ENCODE results near the gene SCAI.

The SCAI gene

DNA sequence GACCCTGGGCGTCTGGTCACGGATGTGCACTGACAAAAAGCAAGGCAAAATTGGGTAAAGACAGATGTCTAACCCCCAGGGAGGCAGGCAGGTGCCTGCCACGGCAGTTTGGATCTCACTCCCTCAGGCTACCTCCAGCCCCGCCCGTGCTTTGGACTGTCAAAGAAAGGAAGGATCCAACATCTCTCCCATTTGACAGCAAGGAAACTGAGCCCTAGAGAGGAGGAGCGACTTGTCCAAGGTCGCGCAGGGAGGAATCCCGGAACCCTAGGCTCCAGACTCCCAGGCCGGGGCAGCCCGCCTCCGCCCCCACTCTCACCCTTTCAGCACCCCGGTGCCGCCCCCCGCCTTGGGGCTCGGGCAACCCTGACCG, 202.8 kb downstream of the SCAI start:
- TF ChIP-seq NFIC (IDR thresholded peaks at IDR 0.05) (0 out of 2 replicates have a peak, but pooled peaks have one; percentile 5), YY1 (IDR thresholded peaks at IDR 0.05; ENCODE audit: low read depth) (no peak)

DNA sequence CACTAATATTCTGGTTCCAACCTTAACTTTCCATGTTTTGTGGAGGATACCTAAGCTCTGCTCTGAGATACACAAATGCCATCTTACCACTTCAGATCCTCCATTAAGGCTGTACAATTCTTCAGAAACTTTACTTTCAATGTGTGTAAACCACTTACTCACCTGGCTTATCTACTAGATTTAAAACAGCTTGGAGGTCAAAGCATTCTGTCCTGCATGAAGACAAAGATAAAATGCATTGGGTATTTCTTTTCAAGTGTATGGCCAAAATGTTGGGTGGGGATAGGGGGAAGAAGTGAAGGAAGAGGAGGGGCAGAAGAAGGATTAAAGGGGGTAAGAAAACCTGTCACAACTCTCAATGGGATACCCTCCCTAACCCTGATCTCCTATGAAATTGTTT, 203.4 kb downstream of the SCAI start:
- TF ChIP-seq ZBTB7A (IDR thresholded peaks at IDR 0.05; ENCODE audit: low read depth), result no peak
- TF ChIP-seq, protein P1, sequence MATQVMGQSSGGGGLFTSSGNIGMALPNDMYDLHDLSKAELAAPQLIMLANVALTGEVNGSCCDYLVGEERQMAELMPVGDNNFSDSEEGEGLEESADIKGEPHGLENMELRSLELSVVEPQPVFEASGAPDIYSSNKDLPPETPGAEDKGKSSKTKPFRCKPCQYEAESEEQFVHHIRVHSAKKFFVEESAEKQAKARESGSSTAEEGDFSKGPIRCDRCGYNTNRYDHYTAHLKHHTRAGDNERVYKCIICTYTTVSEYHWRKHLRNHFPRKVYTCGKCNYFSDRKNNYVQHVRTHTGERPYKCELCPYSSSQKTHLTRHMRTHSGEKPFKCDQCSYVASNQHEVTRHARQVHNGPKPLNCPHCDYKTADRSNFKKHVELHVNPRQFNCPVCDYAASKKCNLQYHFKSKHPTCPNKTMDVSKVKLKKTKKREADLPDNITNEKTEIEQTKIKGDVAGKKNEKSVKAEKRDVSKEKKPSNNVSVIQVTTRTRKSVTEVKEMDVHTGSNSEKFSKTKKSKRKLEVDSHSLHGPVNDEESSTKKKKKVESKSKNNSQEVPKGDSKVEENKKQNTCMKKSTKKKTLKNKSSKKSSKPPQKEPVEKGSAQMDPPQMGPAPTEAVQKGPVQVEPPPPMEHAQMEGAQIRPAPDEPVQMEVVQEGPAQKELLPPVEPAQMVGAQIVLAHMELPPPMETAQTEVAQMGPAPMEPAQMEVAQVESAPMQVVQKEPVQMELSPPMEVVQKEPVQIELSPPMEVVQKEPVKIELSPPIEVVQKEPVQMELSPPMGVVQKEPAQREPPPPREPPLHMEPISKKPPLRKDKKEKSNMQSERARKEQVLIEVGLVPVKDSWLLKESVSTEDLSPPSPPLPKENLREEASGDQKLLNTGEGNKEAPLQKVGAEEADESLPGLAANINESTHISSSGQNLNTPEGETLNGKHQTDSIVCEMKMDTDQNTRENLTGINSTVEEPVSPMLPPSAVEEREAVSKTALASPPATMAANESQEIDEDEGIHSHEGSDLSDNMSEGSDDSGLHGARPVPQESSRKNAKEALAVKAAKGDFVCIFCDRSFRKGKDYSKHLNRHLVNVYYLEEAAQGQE (IDR thresholded peaks at IDR 0.05; ENCODE audit: low read depth), result no peak
- no peak for TF ChIP-seq FOXM1 (IDR thresholded peaks at IDR 0.05; ENCODE audit: borderline replicate concordance, low read depth)
- TF ChIP-seq TCF12 (IDR thresholded peaks at IDR 0.05; ENCODE audit: low read depth), result no peak
- TF ChIP-seq EP300 (IDR thresholded peaks at IDR 0.05; ENCODE audit: borderline replicate concordance), result no peak
- TF ChIP-seq, protein P2, sequence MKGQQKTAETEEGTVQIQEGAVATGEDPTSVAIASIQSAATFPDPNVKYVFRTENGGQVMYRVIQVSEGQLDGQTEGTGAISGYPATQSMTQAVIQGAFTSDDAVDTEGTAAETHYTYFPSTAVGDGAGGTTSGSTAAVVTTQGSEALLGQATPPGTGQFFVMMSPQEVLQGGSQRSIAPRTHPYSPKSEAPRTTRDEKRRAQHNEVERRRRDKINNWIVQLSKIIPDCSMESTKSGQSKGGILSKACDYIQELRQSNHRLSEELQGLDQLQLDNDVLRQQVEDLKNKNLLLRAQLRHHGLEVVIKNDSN (IDR thresholded peaks at IDR 0.05), result no peak
- no peak for TF ChIP-seq TEAD4 (IDR thresholded peaks at IDR 0.05)
- no peak for TF ChIP-seq TAF1 (IDR thresholded peaks at IDR 0.05; ENCODE audit: low read depth)
- TF ChIP-seq EGR1 (IDR thresholded peaks at IDR 0.05), result no peak

DNA sequence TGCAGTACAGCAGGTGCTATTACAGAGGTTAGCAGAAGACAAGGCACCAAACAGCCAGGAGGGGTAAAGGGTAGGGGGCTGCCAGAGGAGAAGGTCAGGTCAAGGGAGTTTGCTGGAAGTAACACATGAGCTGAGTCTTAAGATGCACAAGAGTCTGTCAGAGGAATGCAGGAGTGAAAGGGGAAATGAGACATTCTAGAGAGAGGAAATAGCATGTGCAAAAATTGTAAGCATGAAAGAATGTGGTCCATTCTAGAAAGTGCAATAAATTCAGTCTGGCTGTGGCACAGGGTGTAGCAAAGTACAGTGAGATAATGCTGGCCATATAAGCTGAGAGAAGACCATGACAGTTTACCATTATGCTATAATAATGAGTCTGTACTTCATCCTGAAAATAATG, 209.0 kb downstream of the SCAI start:
- no peak for TF ChIP-seq FOXM1 (IDR thresholded peaks at IDR 0.05; ENCODE audit: borderline replicate concordance, low read depth)
- TF ChIP-seq, protein P3, sequence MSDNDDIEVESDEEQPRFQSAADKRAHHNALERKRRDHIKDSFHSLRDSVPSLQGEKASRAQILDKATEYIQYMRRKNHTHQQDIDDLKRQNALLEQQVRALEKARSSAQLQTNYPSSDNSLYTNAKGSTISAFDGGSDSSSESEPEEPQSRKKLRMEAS (IDR thresholded peaks at IDR 0.05), result no peak
- TF ChIP-seq NFIC (IDR thresholded peaks at IDR 0.05), result no peak
- TF ChIP-seq CREB1 (IDR thresholded peaks at IDR 0.05; ENCODE audit: low read depth), result no peak
- TF ChIP-seq YY1 (IDR thresholded peaks at IDR 0.05; ENCODE audit: low read depth), result no peak
- TF ChIP-seq RAD21 (IDR thresholded peaks at IDR 0.05; ENCODE audit: low read depth), result no peak
- TF ChIP-seq EP300 (IDR thresholded peaks at IDR 0.05; ENCODE audit: borderline replicate concordance), result no peak
- TF ChIP-seq TEAD4 (IDR thresholded peaks at IDR 0.05), result no peak
- TF ChIP-seq CEBPB (IDR thresholded peaks at IDR 0.05), result no peak
- TF ChIP-seq, protein P2 (IDR thresholded peaks at IDR 0.05), result no peak
- no peak for TF ChIP-seq ZBTB7A (IDR thresholded peaks at IDR 0.05; ENCODE audit: low read depth)
- TF ChIP-seq, protein P1 (IDR thresholded peaks at IDR 0.05; ENCODE audit: low read depth), result no peak
- TF ChIP-seq TAF1 (IDR thresholded peaks at IDR 0.05; ENCODE audit: low read depth), result no peak
- no peak for TF ChIP-seq EGR1 (IDR thresholded peaks at IDR 0.05)
- no peak for TF ChIP-seq TCF12 (IDR thresholded peaks at IDR 0.05; ENCODE audit: low read depth)

DNA sequence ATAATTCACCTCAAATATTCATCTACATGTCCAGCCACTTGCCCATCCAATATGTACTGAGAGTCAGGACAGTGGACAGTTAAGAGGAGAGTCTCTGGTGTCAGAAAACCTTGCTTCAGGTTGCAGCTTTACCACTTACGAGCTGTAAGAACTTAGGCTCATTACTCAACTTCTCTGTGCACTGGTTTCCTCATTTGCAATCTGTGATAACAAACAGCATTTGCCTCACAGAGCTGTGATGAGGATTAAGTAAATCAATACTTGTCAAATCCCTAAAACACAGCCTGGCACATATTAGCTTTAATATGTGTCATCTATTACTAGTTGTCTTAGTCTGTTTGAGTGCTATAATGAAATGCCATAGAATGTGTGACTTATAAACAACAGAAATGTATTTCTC, 211.0 kb downstream of the SCAI start:
- TF ChIP-seq RAD21 (IDR thresholded peaks at IDR 0.05; ENCODE audit: low read depth), result no peak
- no peak for TF ChIP-seq TAF1 (IDR thresholded peaks at IDR 0.05; ENCODE audit: low read depth)
- TF ChIP-seq NFIC (IDR thresholded peaks at IDR 0.05), result no peak
- TF ChIP-seq TCF12 (IDR thresholded peaks at IDR 0.05; ENCODE audit: low read depth), result no peak
- TF ChIP-seq, protein P3 (IDR thresholded peaks at IDR 0.05), result no peak
- no peak for TF ChIP-seq EP300 (IDR thresholded peaks at IDR 0.05; ENCODE audit: borderline replicate concordance)
- TF ChIP-seq CREB1 (IDR thresholded peaks at IDR 0.05; ENCODE audit: low read depth), result no peak
- TF ChIP-seq TEAD4 (IDR thresholded peaks at IDR 0.05), result no peak
- TF ChIP-seq, protein P1 (IDR thresholded peaks at IDR 0.05; ENCODE audit: low read depth), result no peak
- no peak for TF ChIP-seq EGR1 (IDR thresholded peaks at IDR 0.05)
- TF ChIP-seq ZBTB7A (IDR thresholded peaks at IDR 0.05; ENCODE audit: low read depth), result no peak
- TF ChIP-seq YY1 (IDR thresholded peaks at IDR 0.05; ENCODE audit: low read depth), result no peak
- TF ChIP-seq FOXM1 (IDR thresholded peaks at IDR 0.05; ENCODE audit: borderline replicate concordance, low read depth), result no peak
- TF ChIP-seq CEBPB (IDR thresholded peaks at IDR 0.05), result no peak
- TF ChIP-seq, protein P2 (IDR thresholded peaks at IDR 0.05), result no peak

Data from Ishikawa (cell line).